ENCODE results near the gene PRR36. TPM values are rescaled to one million over a fixed set of nuclear protein-coding genes. Genes with fewer than 3 reads are reported as not detected.

The PRR36 gene
- total and polyA plus RNA-seq, 2 donors (not counting 1 experiment from before 2014, with no cell fraction given): 0.01 TPM; not detected in 1

DNA sequence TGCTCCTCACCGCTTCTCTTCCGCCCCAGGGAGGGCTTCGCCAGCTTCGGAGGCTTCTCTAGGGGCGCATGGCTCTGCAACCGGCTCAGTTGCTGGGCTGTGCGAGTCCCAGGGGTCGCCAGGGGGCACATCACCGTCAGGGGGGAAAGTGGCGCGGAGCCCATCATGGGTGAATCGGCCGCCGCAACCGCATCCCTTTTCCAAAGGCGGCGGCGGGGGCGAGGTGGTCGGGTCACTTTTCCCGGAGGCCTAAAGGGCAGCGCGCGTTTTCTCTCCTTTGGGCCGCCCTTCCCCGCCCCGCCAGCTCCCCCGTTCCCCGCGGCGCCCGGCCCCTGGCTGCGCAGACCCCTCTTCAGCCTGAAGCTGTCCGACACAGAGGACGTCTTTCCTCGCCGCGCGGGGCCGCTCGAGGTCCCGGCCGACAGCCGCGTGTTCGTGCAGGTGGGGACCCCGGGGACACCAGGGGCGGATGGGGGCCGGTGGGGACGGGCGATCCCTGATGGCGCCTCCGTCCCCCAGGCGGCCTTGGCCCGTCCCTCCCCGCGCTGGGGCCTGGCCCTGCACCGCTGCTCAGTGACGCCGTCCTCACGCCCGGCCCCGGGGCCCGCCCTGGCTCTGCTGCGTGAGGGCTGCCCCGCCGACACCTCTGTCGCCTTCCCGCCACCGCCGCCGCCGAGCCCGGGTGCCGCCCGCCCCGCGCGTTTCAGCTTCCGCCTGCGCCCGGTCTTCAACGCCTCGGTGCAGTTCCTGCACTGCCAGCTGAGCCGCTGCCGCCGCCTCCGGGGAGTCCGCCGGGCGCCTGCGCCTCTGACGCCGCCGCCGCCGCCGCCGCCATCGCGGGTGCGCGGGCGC is 42.1 kb upstream of the PRR36 start:
- H3K9ac ChIP-seq (ENCODE audit: low read length): peak overlapping the region; percentile 52
- Mint-ChIP-seq H3K9me3 (ENCODE audit: insufficient read depth) (no peaks in the 10 kb centered on the region), H3K4me1 (peaks cover 34% of the 10 kb centered on the region), H3K4me3 (peak overlapping the region; percentile 68), H3K27ac (no peak overlapping the region), H3K27me3 (peaks cover 24% of the 10 kb centered on the region)
- peak; percentile 71 for DNase-seq
- H4K20me1 ChIP-seq (ENCODE audit: control insufficient read depth, insufficient read depth, low read length, poor library complexity, severe bottlenecking): peaks cover 51% of the 10 kb centered on the region
- peaks cover 0 to 47% (median 25%) of the 10 kb centered on the region in 4 experiments for H3K27me3 ChIP-seq (replicated peaks in 1 of 4; ENCODE audit: control extremely low read depth in 1 of 4, control insufficient read depth in 3 of 4, insufficient read depth in 4 of 4, low read length in 3 of 4)
- peaks cover 50 to 51% of the 10 kb centered on the region in 2 donors for H3K4me1 ChIP-seq (ENCODE audit: control insufficient read depth in 2 of 2, insufficient read depth in 2 of 2, low read length in 2 of 2)
- peak overlapping the region; percentile 61 for H2AFZ ChIP-seq (ENCODE audit: insufficient read depth, low read depth, low read length, poor library complexity, severe bottlenecking)
- no peak overlapping the region for H3K27ac ChIP-seq (ENCODE audit: low read length in 2 of 2)
- H3K4me2 ChIP-seq (replicated peaks; ENCODE audit: low read depth, low read length, poor library complexity, severe bottlenecking): peak overlapping the region; percentile 87
- peak overlapping the region in 4 of 5 experiments; percentile 18 to 48 (median 30) for H3K4me3 ChIP-seq (ENCODE audit: control extremely low read depth in 1 of 5, extremely low read depth in 1 of 5, insufficient read depth in 1 of 5, low read depth in 2 of 5, low read length in 4 of 5)
- peaks cover 3% of the 10 kb centered on the region for H3K79me2 ChIP-seq (ENCODE audit: control insufficient read depth, insufficient read depth, low read length)
- ChIA-PET CTCF (interaction anchor here (3.7 kb wide), 1 partner anchor 28 kb away, joined by 21 read pairs; the partner anchor contains the start of gene TIMM44), POLR2A (interaction anchor here (1.7 kb wide), 1 partner anchor 13 kb away, joined by 6 read pairs; the partner anchor contains the start of gene MAP2K7)
- no peak for ATAC-seq (ENCODE audit: low read depth)
- 1% methylated on average over 104 of the region's 104 CpGs for WGBS (ENCODE audit: insufficient coverage)
- peaks cover 0 to 28% (median 0%) of the 10 kb centered on the region in 3 donors for H3K9me3 ChIP-seq (ENCODE audit: control extremely low read depth in 1 of 3, control insufficient read depth in 2 of 3, insufficient read depth in 1 of 3, low read length in 2 of 3)
- intact Hi-C loops (cut with micrococcal nuclease): no loop called here
- H3K36me3 ChIP-seq (replicated peaks in 1 of 2; ENCODE audit: control extremely low read depth in 1 of 2, control insufficient read depth in 1 of 2, extremely low read depth in 1 of 2, insufficient read depth in 2 of 2, low read length in 1 of 2): peaks cover 3 to 9% of the 10 kb centered on the region in 2 experiments
- TF ChIP-seq, protein P1, sequence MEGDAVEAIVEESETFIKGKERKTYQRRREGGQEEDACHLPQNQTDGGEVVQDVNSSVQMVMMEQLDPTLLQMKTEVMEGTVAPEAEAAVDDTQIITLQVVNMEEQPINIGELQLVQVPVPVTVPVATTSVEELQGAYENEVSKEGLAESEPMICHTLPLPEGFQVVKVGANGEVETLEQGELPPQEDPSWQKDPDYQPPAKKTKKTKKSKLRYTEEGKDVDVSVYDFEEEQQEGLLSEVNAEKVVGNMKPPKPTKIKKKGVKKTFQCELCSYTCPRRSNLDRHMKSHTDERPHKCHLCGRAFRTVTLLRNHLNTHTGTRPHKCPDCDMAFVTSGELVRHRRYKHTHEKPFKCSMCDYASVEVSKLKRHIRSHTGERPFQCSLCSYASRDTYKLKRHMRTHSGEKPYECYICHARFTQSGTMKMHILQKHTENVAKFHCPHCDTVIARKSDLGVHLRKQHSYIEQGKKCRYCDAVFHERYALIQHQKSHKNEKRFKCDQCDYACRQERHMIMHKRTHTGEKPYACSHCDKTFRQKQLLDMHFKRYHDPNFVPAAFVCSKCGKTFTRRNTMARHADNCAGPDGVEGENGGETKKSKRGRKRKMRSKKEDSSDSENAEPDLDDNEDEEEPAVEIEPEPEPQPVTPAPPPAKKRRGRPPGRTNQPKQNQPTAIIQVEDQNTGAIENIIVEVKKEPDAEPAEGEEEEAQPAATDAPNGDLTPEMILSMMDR (IDR thresholded peaks at IDR 0.05): no peak
- TF ChIP-seq EZH2 (IDR thresholded peaks at IDR 0.05; ENCODE audit: borderline replicate concordance, insufficient read depth, low read depth, low read length, poor library complexity, severe bottlenecking): peak; percentile 2
